HEK293 (cell line): Measurements from ENCODE around the gene EIF4G1.
A peak's percentile ranks its signal among the peaks of the same experiment; 100 is the strongest.

Experiments
- CTCF ChIA-PET: fragments of 350-600 bp; formaldehyde crosslinking; extraction: SDS; loops from one replicate; lab custom pipeline; 2021; ENCODE audit warnings: antibody characterized with exemption; lab: Yijun Ruan, JAX
- POLR2A ChIA-PET: fragments of 300-600 bp; formaldehyde crosslinking; extraction: SDS; loops from one replicate; lab custom pipeline; 2020; ENCODE audit warnings: antibody characterized with exemption, inconsistent platforms; lab: Yijun Ruan, JAX
- H3K27ac ChIP-seq: fragments of 200-500 bp; sonication (Bioruptor generic); 2 replicates; pipeline ENCODE4 v1.5.1; 2014; ENCODE audit warnings: low read depth, low read length, control low read depth, inconsistent platforms; ENCODE audit errors: extremely low read depth
- H3K36me3 ChIP-seq, 2 experiments: fragments of 200-500 bp in 1 of 2; sonication (Bioruptor generic) in 1 of 2; 1 replicate in 1 of 2; 2 replicates in 1 of 2; pipeline ENCODE4 v1.5.1; 2014 to 2017; ENCODE audit warnings: inconsistent platforms in 2 of 2, low read length in 2 of 2; ENCODE audit not compliant: control insufficient read depth in 2 of 2, insufficient read depth in 1 of 2
- H3K4me1 ChIP-seq: fragments of 200-500 bp; sonication (Bioruptor generic); 2 replicates; pipeline ENCODE4 v1.5.1; 2014; ENCODE audit warnings: mild to moderate bottlenecking, low read length, inconsistent platforms; ENCODE audit not compliant: control insufficient read depth, insufficient read depth
- H3K4me3 ChIP-seq: 2 replicates; pipeline ENCODE4 v1.5.1; 2011; ENCODE audit warnings: low read depth, mild to moderate bottlenecking, control low read depth, low read length, moderate library complexity
- H3K9me3 ChIP-seq: fragments of 200-500 bp; sonication (Bioruptor generic); 2 replicates; pipeline ENCODE4 v1.5.1; 2014; ENCODE audit warnings: low read depth, low read length, inconsistent platforms; ENCODE audit not compliant: control insufficient read depth, insufficient read depth
- CTCF ChIP-seq: fragments of 450-650 bp; formaldehyde crosslinking; IDR thresholded peaks from 2 replicates; pipeline ENCODE4 v1.5.1; 2016; ENCODE audit warnings: missing biosample characterization, missing genetic modification characterization
- IKZF3 ChIP-seq: fragments of 450-650 bp; IDR thresholded peaks from 2 replicates; pipeline ENCODE4 v1.5.0; 2018; ENCODE audit warnings: missing biosample characterization, mild to moderate bottlenecking, missing genetic modification characterization, moderate library complexity
- KLF16 ChIP-seq: fragments of 450-650 bp; formaldehyde crosslinking; IDR thresholded peaks from 2 replicates; pipeline ENCODE4 v1.5.1; 2017; ENCODE audit warnings: missing biosample characterization, missing genetic modification characterization
- KLF17 ChIP-seq: fragments of 450-650 bp; formaldehyde crosslinking; IDR thresholded peaks from 2 replicates; pipeline ENCODE4 v1.5.1; 2016; ENCODE audit warnings: missing biosample characterization, missing genetic modification characterization
- MYNN ChIP-seq: fragments of 450-650 bp; formaldehyde crosslinking; IDR thresholded peaks from 2 replicates; pipeline ENCODE4 v1.5.1; 2016; ENCODE audit warnings: missing biosample characterization, missing genetic modification characterization, borderline replicate concordance
- SCRT1 ChIP-seq: fragments of 450-650 bp; formaldehyde crosslinking; IDR thresholded peaks from 2 replicates; pipeline ENCODE4 v1.5.1; 2016; ENCODE audit warnings: missing biosample characterization, missing genetic modification characterization, borderline replicate concordance
- ZBTB48 ChIP-seq: fragments of 450-650 bp; formaldehyde crosslinking; IDR thresholded peaks from 2 replicates; pipeline ENCODE4 v1.5.1; 2016; ENCODE audit warnings: missing biosample characterization, missing genetic modification characterization
- ZBTB49 ChIP-seq: fragments of 450-650 bp; formaldehyde crosslinking; IDR thresholded peaks from 2 replicates; pipeline ENCODE4 v1.5.1; 2016; ENCODE audit warnings: missing biosample characterization, missing genetic modification characterization, low read depth
- ZFHX2 ChIP-seq: fragments of 450-650 bp; formaldehyde crosslinking; conservative IDR thresholded peaks from 2 replicates; pipeline ENCODE4 v1.5.1; 2016; ENCODE audit warnings: missing biosample characterization, missing genetic modification characterization
- ZNF157 ChIP-seq: fragments of 450-650 bp; formaldehyde crosslinking; IDR thresholded peaks from 2 replicates; pipeline ENCODE4 v1.5.1; 2016; ENCODE audit warnings: missing biosample characterization, missing genetic modification characterization
- ZNF280D ChIP-seq: fragments of 450-650 bp; formaldehyde crosslinking; IDR thresholded peaks from 2 replicates; pipeline ENCODE4 v1.5.1; 2016; ENCODE audit warnings: missing biosample characterization, missing genetic modification characterization
- ZNF324 ChIP-seq: fragments of 450-650 bp; formaldehyde crosslinking; IDR thresholded peaks from 2 replicates; pipeline ENCODE4 v1.5.1; 2016; ENCODE audit warnings: missing biosample characterization, missing genetic modification characterization
- ZNF394 ChIP-seq: fragments of 450-650 bp; formaldehyde crosslinking; IDR thresholded peaks from 2 replicates; pipeline ENCODE4 v1.5.1; 2016; ENCODE audit warnings: missing biosample characterization, missing genetic modification characterization, mild to moderate bottlenecking, moderate library complexity, borderline replicate concordance
- ZNF449 ChIP-seq: fragments of 450-650 bp; formaldehyde crosslinking; IDR thresholded peaks from 2 replicates; pipeline ENCODE4 v1.5.1; 2017; ENCODE audit warnings: missing biosample characterization, mild to moderate bottlenecking, missing genetic modification characterization, moderate library complexity
- ZNF561 ChIP-seq: fragments of 450-650 bp; IDR thresholded peaks from 2 replicates; pipeline ENCODE4 v1.5.1; 2018; ENCODE audit warnings: missing biosample characterization, missing genetic modification characterization, borderline replicate concordance
- ZNF610 ChIP-seq: fragments of 450-650 bp; formaldehyde crosslinking; IDR thresholded peaks from 2 replicates; pipeline ENCODE4 v1.5.1; 2016; ENCODE audit warnings: missing biosample characterization, missing genetic modification characterization, borderline replicate concordance
- ZNF629 ChIP-seq: fragments of 450-650 bp; formaldehyde crosslinking; IDR thresholded peaks from 2 replicates; pipeline ENCODE4 v1.5.1; 2017; ENCODE audit warnings: missing biosample characterization, missing genetic modification characterization
- ZNF654 ChIP-seq: fragments of 450-650 bp; formaldehyde crosslinking; IDR thresholded peaks from 2 replicates; pipeline ENCODE4 v1.5.1; 2016; ENCODE audit warnings: low read depth, missing biosample characterization, missing genetic modification characterization
- ZNF768 ChIP-seq: fragments of 450-650 bp; formaldehyde crosslinking; IDR thresholded peaks from 2 replicates; pipeline ENCODE4 v1.5.1; 2018; ENCODE audit warnings: missing biosample characterization, mild to moderate bottlenecking, missing genetic modification characterization
- ZSCAN23 ChIP-seq: fragments of 450-650 bp; formaldehyde crosslinking; IDR thresholded peaks from 2 replicates; pipeline ENCODE4 v1.5.1; 2016; ENCODE audit warnings: missing biosample characterization, missing genetic modification characterization

The EIF4G1 gene

GRCh38 chr3:184283681-184284080 is 30.7 kb upstream of the EIF4G1 start:
- CTCF ChIA-PET: interaction anchor here (0.6 to 1.3 kb wide), 4 partner anchors 10 to 217 kb away, joined by 3 to 4 read pairs (median 4); no protein-coding TSS in a partner anchor
- POLR2A ChIA-PET: no interaction called here

GRCh38 chr3:184284696-184285095 is 29.7 kb upstream of the EIF4G1 start:
- no peaks in the 10 kb centered on the region for H3K9me3 ChIP-seq
- TF ChIP-seq KLF16 (tag by site-specific recombination) (no peak), ZNF324 (tag by site-specific recombination) (peak; percentile 29; the same call in 1 of the 2 replicates), MYNN (0 out of 2 replicates have a peak, but pooled peaks have one; percentile 46), ZNF157 (tag by site-specific recombination) (no peak), ZBTB48 (tag by site-specific recombination) (no peak), CTCF (tag by site-specific recombination) (0 out of 2 replicates have a peak, but pooled peaks have one; percentile 28), SCRT1 (tag by site-specific recombination) (no peak), ZNF280D (no peak), ZNF654 (tag by site-specific recombination) (peak; percentile 60), IKZF3 (tag by site-specific recombination) (peak; percentile 56; the same call in 1 of the 2 replicates), KLF17 (tag by site-specific recombination) (no peak), ZNF449 (tag by site-specific recombination) (peak; percentile 93), ZFHX2 (tag by site-specific recombination) (no peak), ZSCAN23 (tag by site-specific recombination) (no peak), ZNF394 (tag by site-specific recombination) (no peak), ZNF561 (tag by site-specific recombination) (peak; percentile 63; the same call in 1 of the 2 replicates), ZNF610 (tag by site-specific recombination) (no peak), ZNF629 (tag by site-specific recombination) (no peak)
- no peaks in the 10 kb centered on the region for H3K36me3 ChIP-seq
- CTCF ChIA-PET: interaction anchor here (0.6 to 1.3 kb wide), 9 partner anchors 9 to 1170 kb away, joined by 3 to 5 read pairs (median 3); no protein-coding TSS in a partner anchor
- no peak overlapping the region for H3K27ac ChIP-seq
- POLR2A ChIA-PET: no interaction called here
- no peak overlapping the region for H3K4me3 ChIP-seq
- H3K4me1 ChIP-seq: no peaks in the 10 kb centered on the region

More at GRCh38 chr3:184283681-184284080, 30.7 kb upstream of the EIF4G1 start:
- TF ChIP-seq ZNF768 (tag by site-specific recombination) (no peak), ZBTB49 (no peak)
- H3K9me3 ChIP-seq: no peaks in the 10 kb centered on the region
- no peak overlapping the region for H3K4me3 ChIP-seq
- H3K36me3 ChIP-seq: no peaks in the 10 kb centered on the region
- H3K27ac ChIP-seq: no peak overlapping the region
- no peaks in the 10 kb centered on the region for H3K4me1 ChIP-seq
